CD4-positive, alpha-beta T cell treated with Interleukin-6 for 4 hours (primary cell): ENCODE data around the gene RBM23.
"Not testable (repeated sequence)": the region's sequence is repeated elsewhere in the genome, so short reads cannot be mapped to it uniquely, and the experiment has no call there.

ENCODE experiments used
- DNase-seq: peaks from one replicate; pipeline ENCODE4 v3.0.0-alpha.2; 2020; ENCODE audit warnings: mixed read lengths

Gene RBM23

GRCh38 chr14:22861651-22862050, 57.3 kb downstream of the RBM23 start:
- no peak for DNase-seq

DNA sequence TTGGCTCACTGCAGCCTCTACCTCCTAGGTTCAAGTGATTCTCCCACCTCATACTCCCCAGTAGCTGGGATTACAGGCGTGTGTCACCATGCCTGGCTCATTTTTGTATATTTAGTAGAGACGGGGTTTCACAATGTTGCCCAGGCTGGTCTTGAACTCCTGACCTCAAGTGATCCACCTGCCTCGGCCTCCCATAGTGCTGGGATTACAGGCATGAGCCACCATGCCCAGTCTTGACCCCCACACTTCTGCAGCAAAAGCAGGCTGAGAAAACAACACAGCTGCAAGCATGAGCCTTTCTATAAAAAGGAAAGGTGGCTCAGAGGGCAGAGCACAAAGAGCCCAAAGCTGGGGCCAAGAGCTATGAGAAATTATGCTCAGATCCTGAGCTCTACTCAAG, 58.6 kb downstream of the RBM23 start:
- not testable (repeated sequence) for DNase-seq

DNA sequence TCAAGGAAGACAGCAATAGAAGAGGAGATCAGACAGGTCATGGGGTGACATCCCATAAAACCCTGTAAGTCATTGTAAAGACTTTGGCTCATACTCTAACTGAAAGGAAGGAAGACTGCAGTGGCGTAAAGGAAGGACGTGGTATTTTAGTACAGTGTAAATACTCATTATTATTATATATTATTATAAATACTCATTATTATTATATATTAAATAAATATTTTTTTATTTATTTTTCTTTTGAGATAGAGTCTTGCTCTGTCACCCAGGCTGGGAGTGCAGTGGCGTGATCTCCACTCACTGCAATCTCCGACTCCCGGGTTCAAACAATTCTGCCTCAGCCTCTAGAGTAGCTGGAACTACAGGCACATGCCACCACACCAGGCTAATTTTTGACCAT, 62.5 kb downstream of the RBM23 start:
- DNase-seq = no peak

DNA sequence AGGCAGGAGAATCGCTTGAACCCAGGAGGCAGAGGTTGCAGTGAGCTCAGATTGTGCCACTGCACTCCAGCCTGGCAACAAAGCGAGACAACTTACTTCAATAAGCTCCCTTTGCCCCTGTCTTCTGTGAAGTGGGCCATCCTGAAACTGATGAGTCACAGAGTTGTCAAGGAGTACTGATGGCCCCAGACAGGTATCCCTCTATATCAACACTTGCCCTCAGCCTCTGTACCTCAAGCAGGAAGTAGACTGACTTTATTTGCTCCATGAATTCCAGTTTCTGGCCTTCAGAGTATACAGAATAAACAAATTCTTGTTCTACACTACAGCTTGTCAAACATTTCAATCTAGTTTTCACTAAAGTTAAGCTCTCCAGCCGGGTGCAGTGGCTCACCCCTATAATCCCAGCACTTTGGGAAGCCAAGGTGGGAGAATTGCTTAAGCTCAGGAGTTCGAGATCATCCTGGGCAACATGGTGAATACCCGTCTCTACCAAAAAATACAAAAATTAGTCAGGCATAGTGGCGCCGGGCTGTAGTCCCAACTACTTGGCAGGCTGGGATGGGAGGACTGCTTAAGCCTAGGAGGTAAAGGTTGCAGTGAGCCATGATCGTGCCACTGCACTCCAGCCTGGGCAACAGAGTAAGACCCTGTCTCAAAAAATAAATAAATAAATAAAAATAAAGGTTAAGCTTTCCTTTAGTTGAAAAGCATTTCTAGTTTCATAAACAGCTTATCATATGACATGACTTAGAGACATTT, 63.8 kb downstream of the RBM23 start:
- no peak for DNase-seq

GRCh38 chr14:22854296-22854695, 64.7 kb downstream of the RBM23 start:
- not testable (repeated sequence) for DNase-seq

DNA sequence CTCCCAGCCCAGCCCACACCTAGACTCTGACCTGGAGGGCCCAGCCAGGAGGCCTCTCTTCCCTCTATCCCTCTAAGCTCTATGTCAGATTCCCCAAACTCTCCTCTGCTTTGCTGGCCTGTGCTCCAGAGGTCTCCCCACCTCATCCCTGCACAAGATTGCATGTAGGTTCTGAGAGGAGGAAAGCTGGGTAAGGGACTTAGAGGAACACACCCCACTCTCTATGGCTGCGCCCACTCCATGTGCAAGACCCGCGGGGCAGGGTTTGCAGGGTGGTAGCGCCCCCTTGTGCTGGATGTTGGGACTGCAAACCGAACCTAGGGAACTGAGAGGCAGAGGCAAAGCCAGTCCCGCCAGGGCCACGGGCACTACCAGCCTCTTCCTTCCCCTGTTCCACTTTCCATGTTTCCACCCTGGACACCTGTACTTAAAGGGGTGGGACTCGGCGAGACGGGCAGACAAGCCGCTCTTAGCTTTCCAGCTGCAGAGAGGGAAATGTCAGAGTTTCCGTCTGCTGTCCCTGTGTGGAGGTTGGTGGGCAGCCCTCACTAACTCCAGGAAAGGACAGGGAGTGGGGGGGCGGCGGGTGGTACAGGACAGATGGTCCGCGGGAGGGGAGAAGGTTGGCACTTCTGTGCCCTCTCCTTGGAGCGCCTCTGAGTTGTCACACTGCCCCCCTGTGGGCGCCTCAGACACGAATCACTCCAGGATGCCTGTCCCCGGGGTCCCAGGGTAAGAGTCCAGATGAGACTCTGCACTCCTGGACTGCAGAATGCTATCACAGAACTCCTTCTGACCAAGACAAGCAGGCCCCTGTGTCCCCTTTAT, 65.8 kb downstream of the RBM23 start:
- peak; percentile 90 for DNase-seq

DNA sequence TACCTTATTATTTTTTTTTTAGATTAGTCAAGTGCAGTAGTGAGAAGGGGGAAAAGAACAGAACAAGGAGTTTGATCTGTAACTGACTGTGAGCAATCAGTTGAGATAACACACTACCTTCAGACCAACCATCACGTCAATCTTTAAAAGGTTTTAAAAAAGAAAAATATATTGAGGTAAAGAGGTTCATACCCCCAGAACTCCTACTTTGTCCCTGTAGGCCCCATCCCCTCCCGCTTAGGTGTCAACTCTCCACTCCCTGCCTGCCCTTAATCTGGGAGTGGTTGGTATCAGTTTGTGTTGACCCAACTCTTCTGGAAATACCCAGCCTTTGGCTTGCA, 66.4 kb downstream of the RBM23 start:
- no peak for DNase-seq

GRCh38 chr14:22852178-22852577, 66.8 kb downstream of the RBM23 start:
- DNase-seq = not testable (repeated sequence)

- DNase-seq = no peak
These were observed 67.8 kb downstream of the RBM23 start for GRCh38 chr14:22850944-22851764.

GRCh38 chr14:22849212-22849819, 69.6 kb downstream of the RBM23 start:
- no peak for DNase-seq

- no peak for DNase-seq
These were observed 70.4 kb downstream of the RBM23 start for GRCh38 chr14:22848351-22849164.

DNA sequence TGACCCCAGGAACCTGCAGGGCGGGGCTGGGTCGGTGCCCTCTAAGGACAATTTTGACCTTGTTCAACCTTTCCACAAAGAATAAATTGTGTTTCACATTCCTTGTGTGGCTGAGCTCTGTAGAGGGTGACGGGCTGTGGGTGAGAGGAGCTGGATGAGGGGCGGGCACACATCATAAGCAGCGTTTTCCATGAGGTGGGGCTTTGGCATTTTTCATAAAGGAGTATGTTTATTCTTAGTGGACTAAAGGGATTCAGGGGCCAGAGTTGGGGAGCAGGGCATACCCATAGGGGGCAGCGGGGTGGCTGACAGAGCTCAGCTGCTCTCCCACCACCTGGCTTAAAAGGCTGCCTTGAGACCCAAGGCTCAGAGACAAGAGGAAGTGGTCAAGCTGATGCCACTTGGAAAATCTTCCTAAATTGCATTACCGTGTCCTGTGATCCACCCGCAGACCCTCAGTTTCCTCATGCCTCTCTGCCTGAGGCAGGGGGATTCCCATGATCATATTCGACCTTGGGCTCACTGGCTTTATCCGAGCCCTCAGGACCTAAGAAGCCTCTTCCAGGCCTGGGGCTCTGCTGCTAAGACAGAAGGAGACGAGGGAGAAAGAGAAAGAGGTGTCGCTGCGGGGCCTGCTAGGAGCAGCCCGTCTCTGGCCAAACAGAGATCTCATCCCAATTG, 71.1 kb downstream of the RBM23 start:
- no peak for DNase-seq

DNA sequence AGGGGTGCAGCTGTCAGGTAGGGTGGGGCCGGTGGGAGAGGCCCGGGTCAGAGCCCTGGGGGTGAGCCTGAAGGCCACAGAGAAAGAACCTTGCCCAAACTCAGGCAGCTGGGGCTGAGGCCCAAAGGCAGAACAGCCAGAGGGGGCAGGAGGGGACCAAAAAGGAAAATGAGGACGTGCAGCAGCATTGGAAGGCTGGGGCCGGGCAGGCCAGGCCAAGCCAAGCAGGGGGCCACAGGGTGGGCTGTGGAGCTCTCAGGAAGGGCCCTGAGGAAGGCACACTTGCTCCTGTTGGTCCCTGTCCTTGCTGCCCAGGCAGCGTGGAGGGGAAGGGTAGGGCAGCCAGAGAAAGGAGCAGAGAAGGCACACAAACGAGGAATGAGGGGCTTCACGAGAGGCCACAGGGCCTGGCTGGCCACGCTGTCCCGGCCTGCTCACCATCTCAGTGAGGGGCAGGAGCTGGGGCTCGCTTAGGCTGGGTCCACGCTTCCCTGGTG, 72.1 kb downstream of the RBM23 start:
- DNase-seq = no peak

DNA sequence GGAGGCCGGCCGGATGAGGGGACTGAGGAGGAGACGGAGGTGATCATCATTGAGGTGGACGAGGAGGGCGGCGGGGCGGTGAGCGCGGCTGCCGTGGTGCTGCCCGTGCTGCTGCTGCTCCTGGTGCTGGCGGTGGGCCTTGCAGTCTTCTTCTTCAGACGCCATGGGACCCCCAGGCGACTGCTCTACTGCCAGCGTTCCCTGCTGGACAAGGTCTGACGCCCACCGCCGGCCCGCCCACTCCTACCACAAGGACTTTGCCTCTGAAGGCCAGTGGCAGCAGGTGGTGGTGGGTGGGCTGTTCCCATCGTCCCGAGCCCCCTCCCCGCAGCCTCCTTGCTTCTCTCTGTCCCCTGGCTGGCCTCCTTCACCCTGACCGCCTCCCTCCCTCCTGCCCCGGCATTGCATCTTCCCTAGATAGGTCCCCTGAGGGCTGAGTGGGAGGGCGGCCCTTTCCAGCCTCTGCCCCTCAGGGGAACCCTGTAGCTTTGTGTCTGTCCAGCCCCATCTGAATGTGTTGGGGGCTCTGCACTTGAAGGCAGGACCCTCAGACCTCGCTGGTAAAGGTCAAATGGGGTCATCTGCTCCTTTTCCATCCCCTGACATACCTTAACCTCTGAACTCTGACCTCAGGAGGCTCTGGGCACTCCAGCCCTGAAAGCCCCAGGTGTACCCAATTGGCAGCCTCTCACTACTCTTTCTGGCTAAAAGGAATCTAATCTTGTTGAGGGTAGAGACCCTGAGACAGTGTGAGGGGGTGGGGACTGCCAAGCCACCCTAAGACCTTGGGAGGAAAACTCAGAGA, 72.9 kb downstream of the RBM23 start:
- no peak for DNase-seq

GRCh38 chr14:22845103-22845394, 73.9 kb downstream of the RBM23 start:
- no peak for DNase-seq

- no peak for DNase-seq
These were observed 74.5 kb downstream of the RBM23 start for GRCh38 chr14:22844221-22845102.
